AG04450 (cell line): ENCODE measurements around the gene GMDS. TPM values are rescaled to one million over a fixed set of nuclear protein-coding genes. Genes with fewer than 3 reads are reported as not detected.

ENCODE experiments used
- CTCF ChIA-PET: fragments of 300-600, 350-600 bp; formaldehyde crosslinking; extraction: SDS; loops from one replicate; lab custom pipeline; 2022; ENCODE audit warnings: antibody characterized with exemption, inconsistent platforms; lab: Charles Lee
- POLR2A ChIA-PET: fragments of 350-600 bp; formaldehyde crosslinking; extraction: SDS; loops from one replicate; lab custom pipeline; 2021; ENCODE audit warnings: antibody characterized with exemption, inconsistent platforms; lab: Yijun Ruan, JAX
- DNase-seq: peaks from one replicate; pipeline ENCODE4 v3.0.0-alpha.2; 2011; ENCODE audit warnings: low read depth, low spot score
- H3K27ac ChIP-seq: one replicate; pipeline ENCODE4 v1.5.1; 2012; ENCODE audit warnings: low read depth, low read length, control low read depth
- H3K27me3 ChIP-seq: one replicate; pipeline ENCODE4 v1.6.0; 2012; ENCODE audit warnings: low read length; ENCODE audit not compliant: control insufficient read depth, insufficient read depth
- H3K4me3 ChIP-seq: 2 replicates; pipeline ENCODE4 v1.5.1; 2011; ENCODE audit warnings: mild to moderate bottlenecking, low read depth, low read length, control low read depth
- H3K9me3 ChIP-seq: 2 replicates; pipeline ENCODE4 v1.5.1; 2012; ENCODE audit warnings: low read length; ENCODE audit not compliant: control insufficient read depth, insufficient read depth
- polyA plus RNA-seq: library from polyadenylated mRNA; depleted of rRNA; stranded (reverse); fragments of >200 nt; gene quantifications from 2 replicates; pipeline ENCODE4 v1.2.3, GENCODE V29; 2011
- TF ChIP-seq, protein P1 (sequence below): IDR thresholded peaks from 2 replicates; pipeline ENCODE4 v1.5.1; 2011; ENCODE audit warnings: low read depth, low read length, control low read depth, inconsistent platforms

GMDS gene
- polyA plus RNA-seq, 1 experiment = 26.4 TPM

DNA sequence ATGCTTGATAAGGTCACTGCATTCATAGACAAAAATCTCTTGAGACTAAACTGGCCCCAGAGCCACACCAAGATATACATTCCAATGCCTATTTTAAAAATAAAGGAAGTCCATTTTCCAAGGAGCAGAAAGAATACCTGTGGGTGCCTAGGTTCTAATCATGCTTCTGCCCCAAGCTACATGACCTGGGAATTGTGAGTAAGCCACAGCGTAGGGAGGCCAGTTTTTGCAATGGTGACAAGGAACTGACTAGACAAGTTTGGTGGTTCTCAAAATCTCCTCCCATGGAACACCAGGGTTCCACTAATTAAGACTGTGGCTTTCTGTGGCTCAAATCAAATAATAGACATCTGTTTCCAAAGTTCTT lies 83.3 kb downstream of the GMDS start:
- ChIA-PET CTCF (no interaction called here), POLR2A (no interaction called here)
- DNase-seq = no peak
- no peaks in the 10 kb centered on the region for H3K27me3 ChIP-seq
- TF ChIP-seq, protein P1, sequence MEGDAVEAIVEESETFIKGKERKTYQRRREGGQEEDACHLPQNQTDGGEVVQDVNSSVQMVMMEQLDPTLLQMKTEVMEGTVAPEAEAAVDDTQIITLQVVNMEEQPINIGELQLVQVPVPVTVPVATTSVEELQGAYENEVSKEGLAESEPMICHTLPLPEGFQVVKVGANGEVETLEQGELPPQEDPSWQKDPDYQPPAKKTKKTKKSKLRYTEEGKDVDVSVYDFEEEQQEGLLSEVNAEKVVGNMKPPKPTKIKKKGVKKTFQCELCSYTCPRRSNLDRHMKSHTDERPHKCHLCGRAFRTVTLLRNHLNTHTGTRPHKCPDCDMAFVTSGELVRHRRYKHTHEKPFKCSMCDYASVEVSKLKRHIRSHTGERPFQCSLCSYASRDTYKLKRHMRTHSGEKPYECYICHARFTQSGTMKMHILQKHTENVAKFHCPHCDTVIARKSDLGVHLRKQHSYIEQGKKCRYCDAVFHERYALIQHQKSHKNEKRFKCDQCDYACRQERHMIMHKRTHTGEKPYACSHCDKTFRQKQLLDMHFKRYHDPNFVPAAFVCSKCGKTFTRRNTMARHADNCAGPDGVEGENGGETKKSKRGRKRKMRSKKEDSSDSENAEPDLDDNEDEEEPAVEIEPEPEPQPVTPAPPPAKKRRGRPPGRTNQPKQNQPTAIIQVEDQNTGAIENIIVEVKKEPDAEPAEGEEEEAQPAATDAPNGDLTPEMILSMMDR = no peak
- H3K4me3 ChIP-seq = no peak overlapping the region
- no peak overlapping the region for H3K27ac ChIP-seq
- H3K9me3 ChIP-seq = no peaks in the 10 kb centered on the region

DNA sequence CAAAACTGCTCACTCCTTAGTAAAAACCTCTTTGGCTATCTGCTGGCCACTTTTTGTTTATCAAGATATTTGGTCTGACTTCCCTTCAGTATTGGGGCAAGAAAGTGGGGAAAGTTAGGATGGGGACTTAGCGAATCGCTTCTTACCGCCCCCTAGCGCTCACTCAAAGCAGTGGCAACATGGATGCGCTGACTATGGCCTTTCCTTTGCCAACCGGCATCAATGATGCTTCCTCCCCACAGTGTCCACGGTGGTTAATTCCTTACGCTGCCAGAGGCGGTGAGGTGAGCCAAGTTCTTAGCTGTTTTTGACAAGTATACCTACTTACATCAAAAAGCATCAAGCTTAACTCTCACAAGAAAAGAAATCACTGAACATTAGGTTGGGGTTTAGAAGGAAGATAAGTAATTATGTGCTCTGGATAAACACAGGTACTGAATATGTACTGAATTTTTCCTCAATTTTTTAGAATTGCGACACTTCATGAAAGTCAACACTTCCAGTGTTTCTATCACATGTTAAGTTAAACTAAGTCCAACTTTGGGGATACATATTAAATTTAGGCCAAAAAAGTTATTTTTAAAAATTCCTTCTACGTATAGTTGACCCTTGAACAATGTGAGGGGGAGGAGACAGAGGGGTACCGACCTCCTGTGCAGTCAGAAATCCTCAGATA lies 86.7 kb downstream of the GMDS start:
- no peaks in the 10 kb centered on the region for H3K9me3 ChIP-seq
- H3K27me3 ChIP-seq = no peaks in the 10 kb centered on the region
- H3K27ac ChIP-seq = no peak overlapping the region
- TF ChIP-seq, protein P1 = peak; percentile 50
- H3K4me3 ChIP-seq = no peak overlapping the region
- POLR2A ChIA-PET = no interaction called here
- CTCF ChIA-PET = interaction anchor here (0.8 kb wide), 1 partner anchor 88 kb away, joined by 3 read pairs; no protein-coding TSS in a partner anchor
- DNase-seq = no peak

GRCh38 chr6:2157441-2158127 lies 87.8 kb downstream of the GMDS start:
- Histone ChIP-seq H3K4me3 (no peak overlapping the region), H3K27me3 (no peaks in the 10 kb centered on the region), H3K27ac (peak overlapping the region; percentile 83), H3K9me3 (no peaks in the 10 kb centered on the region)
- ChIA-PET POLR2A (interaction anchor here (1.0 kb wide), 1 partner anchor 9 kb away, joined by 3 read pairs; no protein-coding TSS in a partner anchor), CTCF (interaction anchor here (0.6 kb wide), 1 partner anchor 550 kb away, joined by 3 read pairs; no protein-coding TSS in a partner anchor)
- TF ChIP-seq, protein P1 = no peak
- peak; percentile 67 for DNase-seq

DNA sequence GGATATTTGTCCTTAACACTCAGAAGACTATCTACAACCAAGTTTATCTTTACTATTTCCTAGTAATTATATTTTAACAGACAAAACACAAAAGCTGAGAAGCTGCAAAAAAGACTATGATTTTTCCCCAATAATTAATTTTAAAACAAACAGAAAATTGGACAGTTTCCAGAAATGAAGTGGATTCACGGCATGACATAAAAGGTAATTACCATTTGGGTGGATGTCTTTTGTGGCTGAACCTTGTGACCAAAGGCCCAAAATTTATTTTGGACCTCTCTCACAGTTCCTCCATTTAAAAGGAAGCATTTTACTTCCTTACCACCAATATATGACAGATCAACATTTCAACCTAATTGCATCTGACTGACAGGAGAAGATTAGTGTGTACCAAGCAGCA lies 90.2 kb downstream of the GMDS start:
- ChIA-PET POLR2A (no interaction called here), CTCF (interaction anchor here (1.0 kb wide), 1 partner anchor 51 kb away, joined by 3 read pairs; no protein-coding TSS in a partner anchor)
- TF ChIP-seq, protein P1 = no peak

More for the DNA sequence above, 90.2 kb downstream of the GMDS start:
- Histone ChIP-seq H3K27ac (no peak overlapping the region), H3K4me3 (no peak overlapping the region), H3K9me3 (no peaks in the 10 kb centered on the region), H3K27me3 (no peaks in the 10 kb centered on the region)
- no peak for DNase-seq
